Gastrocnemius medialis (tissue), 4 donors: ENCODE data around the gene STPG4. TPM values are rescaled to one million over a fixed set of nuclear protein-coding genes. Genes with fewer than 3 reads are reported as not detected.

Source experiments
- ATAC-seq, 2 donors: fragments of 150-250 bp; one replicate each; pipeline ENCODE4 v1.9.1; 2016
- DNase-seq, 2 donors: peaks; one replicate each; pipeline ENCODE4 v3.0.0-alpha.2; 2019
- H3K27ac ChIP-seq, 4 donors: fragments of 200-600 bp; sonication (generic); 1 replicate in 1 of 4; 2 replicates in 3 of 4; pipeline ENCODE4 v1.5.1; 2016 to 2018; ENCODE audit warnings: mild to moderate bottlenecking in 2 of 4, moderate library complexity in 1 of 4
- H3K27me3 ChIP-seq, 3 donors: fragments of 200-600 bp; sonication (generic) in 2 of 3; 1 replicate in 1 of 3; 2 replicates in 2 of 3; pipeline versions ENCODE4 v1.5.1 to v1.6.0; 2016 to 2019; ENCODE audit warnings: mild to moderate bottlenecking in 1 of 3, moderate library complexity in 1 of 3
- H3K36me3 ChIP-seq, 2 donors: fragments of 200-600 bp; sonication (generic) in 1 of 2; one replicate each; pipeline ENCODE4 v1.5.1; 2017 to 2018
- H3K4me1 ChIP-seq, 2 donors: fragments of 200-600 bp; sonication (generic) in 1 of 2; one replicate each; pipeline ENCODE4 v1.5.1; 2016 to 2017; ENCODE audit warnings: mild to moderate bottlenecking in 2 of 2
- H3K4me3 ChIP-seq, 4 donors: fragments of 200-600 bp; sonication (generic) in 3 of 4; 1 replicate in 1 of 4; 2 replicates in 3 of 4; pipeline ENCODE4 v1.5.1; 2016 to 2019; ENCODE audit warnings: mild to moderate bottlenecking in 2 of 4
- H3K9me3 ChIP-seq, 3 donors: fragments of 200-600 bp; sonication (generic) in 2 of 3; 1 replicate in 1 of 3; 2 replicates in 2 of 3; pipeline ENCODE4 v1.5.1; 2016 to 2019
- POLR2A ChIP-seq, 2 donors: fragments of 450-650 bp; IDR thresholded peaks; one replicate each; pipeline ENCODE4 v1.6.1; 2017; ENCODE audit warnings: antibody characterized with exemption in 2 of 2, mild to moderate bottlenecking in 2 of 2, moderate library complexity in 2 of 2
- in situ Hi-C, 4 donors: fragments of 200-750 bp; cut with MboI; loops; one replicate each; pipeline versions ENCODE4 v1.15.0 to v1.8.0; 2017; ENCODE audit warnings: low sequenced_read_pairs in 4 of 4
- intact Hi-C: fragments of 100-400 bp; cut with DNase I; formaldehyde crosslinking; loops from one replicate; pipeline ENCODE4 v1.15.1; 2023; ENCODE audit warnings: low total_unique reads
- total RNA-seq, 4 donors: library from RNA; depleted of rRNA; stranded (reverse); fragments of >200 nt; gene quantifications; one replicate each; pipeline versions ENCODE4 v1.1.0 to v1.2.3, GENCODE V29; 2016
- TF ChIP-seq, protein P1 (sequence below), 5 experiments: fragments of 450-650 bp in 3 of 5; fragments of 200-600 bp in 2 of 5; sonication (generic) in 2 of 5; IDR thresholded peaks in 4 of 5; conservative IDR thresholded peaks in 1 of 5; 1 replicate in 4 of 5; 2 replicates in 1 of 5; pipeline ENCODE4 v1.5.1; 2016 to 2019; ENCODE audit warnings: antibody characterized with exemption in 5 of 5, mild to moderate bottlenecking in 3 of 5, moderate library complexity in 3 of 5

STPG4 gene
- total RNA-seq, 4 donors from 2014 or later: 0.33 TPM; not detected in 3

DNA sequence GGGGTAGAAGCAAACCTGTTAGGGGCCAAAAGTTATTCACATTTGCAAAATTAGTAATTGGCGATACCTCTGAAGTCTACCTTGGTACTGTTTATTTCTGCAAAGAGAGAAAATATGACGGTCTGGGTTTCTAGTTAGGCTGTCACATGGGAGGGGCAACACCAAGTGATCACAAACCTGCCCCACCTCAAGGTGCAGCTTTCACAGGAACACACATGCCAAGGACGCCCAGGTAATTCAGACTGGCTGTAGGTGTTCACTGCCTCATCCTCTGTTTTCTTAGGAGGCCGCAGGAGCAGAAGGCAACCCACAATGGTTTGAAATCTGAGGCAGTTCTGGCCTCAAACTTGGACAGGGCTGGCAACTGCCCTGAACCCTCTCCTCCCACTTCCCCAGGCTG, 56.2 kb downstream of the STPG4 start:
- intact Hi-C loops: no loop called here
- H3K27me3 ChIP-seq: no peaks in the 10 kb centered on the region
- no peaks in the 10 kb centered on the region for H3K36me3 ChIP-seq
- no peaks in the 10 kb centered on the region for H3K9me3 ChIP-seq
- in situ Hi-C loops: no loop called here
- H3K27ac ChIP-seq: no peak overlapping the region
- H3K4me1 ChIP-seq: no peaks in the 10 kb centered on the region
- TF ChIP-seq, protein P1, sequence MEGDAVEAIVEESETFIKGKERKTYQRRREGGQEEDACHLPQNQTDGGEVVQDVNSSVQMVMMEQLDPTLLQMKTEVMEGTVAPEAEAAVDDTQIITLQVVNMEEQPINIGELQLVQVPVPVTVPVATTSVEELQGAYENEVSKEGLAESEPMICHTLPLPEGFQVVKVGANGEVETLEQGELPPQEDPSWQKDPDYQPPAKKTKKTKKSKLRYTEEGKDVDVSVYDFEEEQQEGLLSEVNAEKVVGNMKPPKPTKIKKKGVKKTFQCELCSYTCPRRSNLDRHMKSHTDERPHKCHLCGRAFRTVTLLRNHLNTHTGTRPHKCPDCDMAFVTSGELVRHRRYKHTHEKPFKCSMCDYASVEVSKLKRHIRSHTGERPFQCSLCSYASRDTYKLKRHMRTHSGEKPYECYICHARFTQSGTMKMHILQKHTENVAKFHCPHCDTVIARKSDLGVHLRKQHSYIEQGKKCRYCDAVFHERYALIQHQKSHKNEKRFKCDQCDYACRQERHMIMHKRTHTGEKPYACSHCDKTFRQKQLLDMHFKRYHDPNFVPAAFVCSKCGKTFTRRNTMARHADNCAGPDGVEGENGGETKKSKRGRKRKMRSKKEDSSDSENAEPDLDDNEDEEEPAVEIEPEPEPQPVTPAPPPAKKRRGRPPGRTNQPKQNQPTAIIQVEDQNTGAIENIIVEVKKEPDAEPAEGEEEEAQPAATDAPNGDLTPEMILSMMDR (IDR thresholded peaks at IDR 0.05 in 4 of 5, conservative IDR thresholded peaks at IDR 0.05 in 1 of 5): no peak
- no peak for TF ChIP-seq POLR2A (IDR thresholded peaks at IDR 0.05)
- DNase-seq (no peak), ATAC-seq (no peak)
- H3K4me3 ChIP-seq: no peak overlapping the region

DNA sequence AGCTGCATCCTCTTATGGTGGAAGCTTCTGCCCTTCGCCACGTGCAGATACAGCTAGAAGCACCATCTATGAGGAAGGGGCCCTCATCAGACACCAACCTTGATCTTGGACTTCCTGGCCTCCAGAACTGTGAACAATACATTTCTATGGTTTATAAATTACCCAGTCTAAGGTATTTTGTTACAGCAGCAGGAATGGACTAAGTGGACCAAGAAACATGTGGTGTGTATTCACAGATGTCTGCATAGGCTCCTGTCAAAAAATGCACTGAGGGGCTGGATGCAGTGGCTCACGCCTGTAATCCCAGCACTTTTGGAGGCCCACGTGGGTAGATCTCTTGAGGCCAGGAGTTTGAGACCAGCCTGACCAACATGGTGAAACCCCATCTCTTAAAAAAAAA, 57.5 kb downstream of the STPG4 start:
- no peak overlapping the region for H3K27ac ChIP-seq
- H3K27me3 ChIP-seq: no peaks in the 10 kb centered on the region
- H3K4me1 ChIP-seq: no peaks in the 10 kb centered on the region
- ATAC-seq (no peak), DNase-seq (no peak)
- in situ Hi-C loops (no loop called here), intact Hi-C loops (no loop called here)
- TF ChIP-seq, protein P1 (IDR thresholded peaks at IDR 0.05 in 4 of 5, conservative IDR thresholded peaks at IDR 0.05 in 1 of 5): no peak
- TF ChIP-seq POLR2A (IDR thresholded peaks at IDR 0.05): no peak
- no peaks in the 10 kb centered on the region for H3K9me3 ChIP-seq
- no peaks in the 10 kb centered on the region for H3K36me3 ChIP-seq
- H3K4me3 ChIP-seq: no peak overlapping the region

DNA sequence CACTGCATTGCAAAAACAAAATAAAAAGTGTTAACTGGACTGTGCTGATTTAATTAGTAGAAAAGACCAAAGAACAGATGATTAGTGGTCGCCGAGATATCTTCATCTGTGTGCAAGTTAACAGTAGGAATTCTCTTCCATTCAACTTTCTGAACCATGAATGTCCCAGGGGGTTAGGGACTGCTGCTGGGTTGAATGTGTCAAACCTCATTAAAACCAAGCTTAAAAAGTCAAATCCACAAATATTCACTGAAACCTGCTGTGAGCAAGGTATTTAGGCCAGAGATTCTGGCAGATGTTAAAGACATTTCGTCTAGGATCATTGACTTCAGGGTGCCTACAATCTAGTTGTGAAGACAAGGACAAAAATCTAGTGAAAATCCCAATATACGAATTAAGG, 58.7 kb downstream of the STPG4 start:
- no peak overlapping the region for H3K4me3 ChIP-seq
- in situ Hi-C loops: no loop called here
- no peaks in the 10 kb centered on the region for H3K36me3 ChIP-seq
- H3K9me3 ChIP-seq: no peaks in the 10 kb centered on the region
- no peaks in the 10 kb centered on the region for H3K4me1 ChIP-seq
- no peak overlapping the region for H3K27ac ChIP-seq
- ATAC-seq: no peak
- TF ChIP-seq POLR2A (IDR thresholded peaks at IDR 0.05): no peak
- TF ChIP-seq, protein P1 (IDR thresholded peaks at IDR 0.05 in 4 of 5, conservative IDR thresholded peaks at IDR 0.05 in 1 of 5): no peak
- intact Hi-C loops: no loop called here
- DNase-seq: no peak
- H3K27me3 ChIP-seq: no peaks in the 10 kb centered on the region

DNA sequence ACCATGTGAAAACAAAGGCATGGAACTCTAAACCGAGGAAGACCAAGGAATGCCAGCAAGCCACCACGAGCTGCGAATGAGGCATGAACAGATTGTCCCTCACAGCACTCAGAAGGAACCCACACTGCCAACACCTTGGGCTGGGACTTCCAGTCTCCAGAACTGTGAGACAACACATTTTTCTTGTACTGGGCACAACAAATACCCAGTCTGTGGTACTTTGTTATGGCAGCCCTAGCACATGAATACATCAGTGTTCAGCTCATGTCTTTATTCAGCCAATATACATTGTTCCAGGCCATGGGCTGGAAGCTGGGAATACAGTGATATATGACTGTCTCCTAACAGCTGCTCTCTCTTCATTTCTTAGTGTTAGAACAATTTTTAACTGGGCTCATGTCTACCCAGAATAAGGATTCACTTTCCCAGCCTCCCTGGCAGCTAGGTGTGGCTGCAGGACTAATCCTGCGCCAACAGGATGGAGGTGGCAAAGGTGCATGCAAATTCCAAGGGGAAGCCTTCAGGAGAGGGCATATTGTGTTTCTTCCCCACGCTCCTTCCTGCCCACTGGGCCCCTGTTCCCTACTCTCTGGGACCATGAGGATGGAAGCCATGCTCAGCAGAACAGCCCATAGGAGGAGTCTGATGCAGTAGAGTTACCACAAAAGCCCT, 59.6 kb downstream of the STPG4 start:
- in situ Hi-C loops (no loop called here), intact Hi-C loops (no loop called here)
- Histone ChIP-seq H3K27me3 (no peaks in the 10 kb centered on the region), H3K9me3 (no peaks in the 10 kb centered on the region), H3K4me3 (no peak overlapping the region), H3K4me1 (no peaks in the 10 kb centered on the region), H3K36me3 (no peaks in the 10 kb centered on the region), H3K27ac (no peak overlapping the region)
- ATAC-seq (no peak), DNase-seq (no peak)
- TF ChIP-seq, protein P1 (IDR thresholded peaks at IDR 0.05 in 4 of 5, conservative IDR thresholded peaks at IDR 0.05 in 1 of 5): no peak
